ENCODE results near the gene QSOX2.

QSOX2 gene

GRCh38 chr9:136265561-136266355, 20.1 kb upstream of the QSOX2 start:
- no peak for DNase-seq (ENCODE audit: low read depth in 2 of 3, low spot score in 1 of 3)

- DNase-seq (ENCODE audit: low read depth in 2 of 3, low spot score in 1 of 3): no peak
These were observed 19.1 kb upstream of the QSOX2 start for GRCh38 chr9:136264441-136265405.

DNA sequence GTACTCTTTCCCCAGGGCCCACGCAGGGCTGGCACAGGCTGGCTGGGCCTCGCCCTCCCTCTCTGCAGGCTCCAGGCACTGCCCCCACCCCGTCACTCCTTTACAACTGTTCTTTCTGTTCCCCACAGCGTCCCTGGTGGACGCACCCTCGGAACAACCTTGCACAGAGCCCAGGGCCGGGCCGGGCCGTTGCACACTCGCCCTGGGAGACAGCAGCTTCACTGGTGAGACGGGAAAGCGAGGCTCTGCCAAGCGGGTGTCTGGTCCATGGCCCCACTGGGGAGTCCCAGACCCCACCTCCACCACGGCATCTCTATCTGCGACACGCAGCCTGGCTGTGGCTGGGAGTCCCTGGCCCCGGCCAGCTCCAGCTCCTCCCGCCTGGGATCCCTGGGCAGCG, 18.4 kb upstream of the QSOX2 start:
- DNase-seq (ENCODE audit: low read depth in 2 of 3, low spot score in 1 of 3): no peak

GRCh38 chr9:136262671-136263178, 17.1 kb upstream of the QSOX2 start:
- DNase-seq (ENCODE audit: low read depth in 2 of 3, low spot score in 1 of 3): no peak

GRCh38 chr9:136261686-136262430, 16.2 kb upstream of the QSOX2 start:
- no peak for DNase-seq (ENCODE audit: low read depth in 2 of 3, low spot score in 1 of 3)

DNA sequence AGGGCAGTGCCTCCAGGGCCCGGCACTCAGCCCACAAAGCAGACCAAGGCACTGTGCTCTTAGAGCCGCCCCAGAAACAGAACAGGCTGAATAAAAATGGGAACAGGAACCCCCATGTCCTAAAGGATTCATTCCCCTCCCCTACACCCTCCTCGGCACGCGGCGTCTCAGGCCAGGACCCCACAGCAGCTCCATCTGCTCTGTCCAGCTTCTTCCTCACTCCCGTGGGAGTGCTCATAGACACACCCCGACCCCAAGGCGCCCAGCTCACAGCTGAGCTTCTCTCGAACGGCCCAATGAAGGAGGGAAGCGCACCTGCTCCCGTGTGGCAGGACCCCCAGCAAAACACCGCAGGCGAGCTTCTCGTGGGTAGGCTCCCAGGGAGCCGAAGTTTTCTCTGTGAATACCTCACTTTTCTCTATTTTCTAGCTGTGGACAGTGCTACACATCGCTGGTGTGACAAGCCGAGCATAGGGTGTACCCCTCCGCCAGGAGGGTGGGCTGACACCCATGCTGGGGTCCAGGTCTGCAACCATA, 15.4 kb upstream of the QSOX2 start:
- no peak for DNase-seq (ENCODE audit: low read depth in 2 of 3, low spot score in 1 of 3)

GRCh38 chr9:136260521-136260920, 14.9 kb upstream of the QSOX2 start:
- DNase-seq (ENCODE audit: low read depth in 2 of 3, low spot score in 1 of 3): no peak

GRCh38 chr9:136259836-136260235, 14.2 kb upstream of the QSOX2 start:
- no peak for DNase-seq (ENCODE audit: low read depth in 2 of 3, low spot score in 1 of 3)

GRCh38 chr9:136259517-136259813, 13.9 kb upstream of the QSOX2 start:
- no peak for DNase-seq (ENCODE audit: low read depth in 2 of 3, low spot score in 1 of 3)

GRCh38 chr9:136258786-136259516, 13.3 kb upstream of the QSOX2 start:
- no peak for DNase-seq (ENCODE audit: low read depth in 2 of 3, low spot score in 1 of 3)

DNA sequence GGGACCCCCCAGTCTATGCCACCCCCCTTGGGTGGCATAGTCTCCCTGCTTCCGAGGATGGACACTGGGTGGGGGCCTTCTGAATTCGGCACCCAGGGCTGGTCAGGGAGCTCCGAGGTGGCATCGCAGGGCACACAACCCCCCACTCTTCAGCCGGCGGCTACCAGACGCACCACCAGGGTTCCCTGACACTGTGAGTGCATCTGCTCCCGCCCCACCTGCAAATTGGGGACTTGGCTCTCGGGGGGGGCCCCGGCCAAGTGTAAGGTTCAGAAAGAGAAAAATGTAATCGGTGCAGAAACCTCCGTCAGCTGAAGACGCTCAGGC, 12.7 kb upstream of the QSOX2 start:
- DNase-seq (ENCODE audit: low read depth in 2 of 3, low spot score in 1 of 3): no peak

DNA sequence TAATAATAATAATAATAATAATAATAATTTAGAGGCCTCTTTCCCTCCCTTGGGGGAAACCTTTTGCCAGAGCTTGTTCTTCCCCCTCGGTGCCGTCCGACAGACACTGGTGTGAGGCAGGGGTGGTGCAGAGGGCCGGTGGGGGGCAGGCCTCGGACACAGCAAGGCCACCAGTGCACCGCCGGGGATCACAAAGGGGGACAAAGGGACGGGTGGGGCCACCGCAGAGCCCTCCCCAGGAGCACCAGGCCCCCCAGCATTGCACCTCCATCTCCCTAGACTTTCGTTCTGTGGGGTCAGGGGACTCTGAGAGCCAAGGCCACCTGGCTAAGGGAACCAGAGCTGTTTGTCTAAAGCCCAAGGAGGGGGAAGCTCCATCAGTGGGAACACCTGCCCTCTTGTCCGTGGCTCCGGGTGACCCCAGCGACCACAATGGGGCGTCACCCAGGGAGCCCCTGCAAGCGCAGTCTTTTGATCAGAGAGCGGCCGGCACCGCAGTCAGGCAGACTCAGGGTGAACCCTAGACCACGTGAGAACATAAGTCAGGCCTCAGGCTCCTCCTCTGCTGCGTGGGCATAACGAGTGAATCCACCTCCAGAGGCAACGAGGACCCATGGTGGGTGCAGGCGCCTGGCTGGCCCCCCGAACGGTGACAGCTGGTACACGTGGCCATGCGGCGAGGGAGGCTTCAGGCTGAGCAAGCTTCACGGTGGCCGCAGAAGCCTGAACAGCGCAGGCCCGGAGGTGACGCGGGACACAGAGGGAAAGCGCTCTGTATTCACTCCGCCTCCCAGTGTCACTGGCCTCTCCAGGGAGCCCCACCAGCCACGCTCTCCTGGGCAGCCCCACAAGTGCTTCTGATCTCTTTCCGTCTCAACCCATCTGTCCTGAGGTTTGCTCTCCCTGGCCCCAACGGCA, 12.0 kb upstream of the QSOX2 start:
- DNase-seq (ENCODE audit: low read depth in 2 of 3, low spot score in 1 of 3): no peak

GRCh38 chr9:136255896-136256890, 10.6 kb upstream of the QSOX2 start:
- no peak for DNase-seq (ENCODE audit: low read depth in 2 of 3, low spot score in 1 of 3)

DNA sequence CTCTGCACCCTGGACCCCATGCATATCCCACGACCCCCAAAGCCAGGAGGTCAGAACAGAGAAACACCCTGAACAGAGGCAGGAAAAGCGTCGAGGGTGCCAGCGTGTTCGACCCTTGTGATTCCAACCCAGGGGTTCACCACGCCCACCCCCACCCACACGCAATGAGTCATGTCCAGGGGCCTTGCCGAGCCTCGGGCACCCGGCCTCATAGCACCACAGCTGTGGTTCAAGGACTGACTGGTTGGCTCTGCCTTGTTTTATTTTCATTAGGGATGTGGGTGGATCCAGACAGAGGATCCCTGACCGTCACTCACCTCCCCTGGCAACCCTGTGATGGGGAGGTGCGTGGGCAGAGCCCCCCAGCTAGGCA, 9.5 kb upstream of the QSOX2 start:
- no peak for DNase-seq (ENCODE audit: low read depth in 2 of 3, low spot score in 1 of 3)

- DNase-seq (ENCODE audit: low read depth in 2 of 3, low spot score in 1 of 3): no peak
These were observed 9.0 kb upstream of the QSOX2 start for GRCh38 chr9:136254381-136255165.

DNA sequence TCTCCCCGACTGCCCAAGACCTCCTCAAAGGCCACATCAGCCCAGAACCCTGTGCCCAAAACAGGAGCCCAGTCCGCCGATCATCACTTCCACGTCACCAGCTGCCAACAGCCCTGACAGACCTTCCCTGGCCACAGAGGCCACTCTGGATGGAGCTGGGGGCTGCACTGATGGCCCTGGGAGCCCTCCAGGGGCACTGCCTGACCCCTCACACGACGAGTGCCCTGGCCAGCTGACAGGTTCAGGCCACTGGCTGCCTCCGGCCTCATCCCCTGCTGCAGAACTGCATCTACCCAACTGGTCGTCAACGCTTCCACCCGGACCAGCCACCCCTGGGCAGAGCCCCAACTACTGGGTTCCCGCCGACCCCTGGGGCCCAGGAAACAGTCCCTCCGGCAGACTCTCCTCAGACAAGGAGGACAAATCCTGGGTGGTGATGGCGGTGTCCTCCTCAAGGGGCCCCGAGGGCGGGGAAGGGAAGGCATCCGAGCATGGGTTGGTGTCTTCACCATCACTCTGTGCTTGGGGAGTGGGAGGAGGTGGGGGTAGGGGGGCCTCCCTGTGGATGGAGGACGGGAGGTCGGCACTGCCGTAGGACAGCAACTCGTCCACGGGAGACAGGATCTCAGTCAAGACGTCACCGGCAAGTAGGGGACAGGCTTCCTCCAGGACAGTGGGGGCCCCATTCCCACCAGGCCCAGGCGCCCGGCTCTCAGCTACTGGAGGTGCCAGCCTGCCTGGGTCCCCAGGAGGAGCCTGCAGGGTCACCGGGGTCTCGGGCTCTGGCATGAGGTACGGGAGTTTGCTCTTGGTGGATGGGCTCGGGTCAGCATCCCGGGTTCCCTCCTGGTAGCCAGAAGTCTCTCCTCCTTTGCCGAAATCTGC, 7.9 kb upstream of the QSOX2 start:
- no peak for DNase-seq (ENCODE audit: low read depth in 2 of 3, low spot score in 1 of 3)

DNA sequence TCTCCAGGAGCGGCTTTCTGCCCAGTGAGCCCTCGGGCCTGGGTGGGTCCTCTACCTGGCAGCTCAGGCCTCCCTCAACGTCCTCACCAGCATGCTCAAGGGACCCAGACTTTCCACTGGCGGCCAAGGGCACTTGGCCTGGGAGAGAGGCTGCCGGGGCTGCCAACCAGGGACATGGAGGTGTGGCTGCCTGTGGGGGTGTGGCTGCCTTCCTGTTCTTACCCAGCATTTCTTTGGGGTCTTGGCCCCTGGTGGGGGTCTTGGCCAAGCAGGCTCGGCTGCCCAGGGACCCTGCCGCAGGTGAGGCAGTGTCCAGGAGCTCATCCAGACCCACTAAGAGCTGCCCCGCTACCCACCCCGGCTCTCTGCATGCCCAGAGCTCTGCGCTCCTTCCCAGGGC, 7.2 kb upstream of the QSOX2 start:
- no peak for DNase-seq (ENCODE audit: low read depth in 2 of 3, low spot score in 1 of 3)
